Peyer's patch (tissue), 4 donors: ENCODE measurements around the gene CTU1.

Experiments used
- POLR2A ChIP-seq, 2 donors: fragments of 450-650 bp; IDR thresholded peaks; one replicate each; pipeline ENCODE4 v1.5.1; 2017; ENCODE audit warnings: antibody characterized with exemption in 2 of 2, mild to moderate bottlenecking in 2 of 2, moderate library complexity in 2 of 2
- TF ChIP-seq, protein P1 (sequence below), 6 experiments: fragments of 450-650 bp in 4 of 6; fragments of 200-600 bp in 2 of 6; sonication (generic) in 1 of 6; IDR thresholded peaks; one replicate each; pipeline ENCODE4 v1.5.1; 2017 to 2019; ENCODE audit warnings: antibody characterized with exemption in 6 of 6, mild to moderate bottlenecking in 3 of 6, moderate library complexity in 1 of 6

GRCh38 chr19:51060336-51060735 lies 47.9 kb downstream of the CTU1 start:
- TF ChIP-seq, protein P1, sequence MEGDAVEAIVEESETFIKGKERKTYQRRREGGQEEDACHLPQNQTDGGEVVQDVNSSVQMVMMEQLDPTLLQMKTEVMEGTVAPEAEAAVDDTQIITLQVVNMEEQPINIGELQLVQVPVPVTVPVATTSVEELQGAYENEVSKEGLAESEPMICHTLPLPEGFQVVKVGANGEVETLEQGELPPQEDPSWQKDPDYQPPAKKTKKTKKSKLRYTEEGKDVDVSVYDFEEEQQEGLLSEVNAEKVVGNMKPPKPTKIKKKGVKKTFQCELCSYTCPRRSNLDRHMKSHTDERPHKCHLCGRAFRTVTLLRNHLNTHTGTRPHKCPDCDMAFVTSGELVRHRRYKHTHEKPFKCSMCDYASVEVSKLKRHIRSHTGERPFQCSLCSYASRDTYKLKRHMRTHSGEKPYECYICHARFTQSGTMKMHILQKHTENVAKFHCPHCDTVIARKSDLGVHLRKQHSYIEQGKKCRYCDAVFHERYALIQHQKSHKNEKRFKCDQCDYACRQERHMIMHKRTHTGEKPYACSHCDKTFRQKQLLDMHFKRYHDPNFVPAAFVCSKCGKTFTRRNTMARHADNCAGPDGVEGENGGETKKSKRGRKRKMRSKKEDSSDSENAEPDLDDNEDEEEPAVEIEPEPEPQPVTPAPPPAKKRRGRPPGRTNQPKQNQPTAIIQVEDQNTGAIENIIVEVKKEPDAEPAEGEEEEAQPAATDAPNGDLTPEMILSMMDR (IDR thresholded peaks at IDR 0.05): no peak
- no peak for TF ChIP-seq POLR2A (IDR thresholded peaks at IDR 0.05)
